ENCODE measurements around the gene LIN54. TPM values are rescaled to one million over a fixed set of nuclear protein-coding genes. Genes with fewer than 3 reads are reported as not detected.
A peak's percentile ranks its signal among the peaks of the same experiment; 100 is the strongest.
"Not testable (repeated sequence)": the region's sequence is repeated elsewhere in the genome, so short reads cannot be mapped to it uniquely, and the experiment has no call there.

LIN54 gene
- total RNA-seq: 10 to 100 TPM; 36.3 to 38.6 TPM

GRCh38 chr4:83010522-83011318 is at the start of gene LIN54:
LIN54 (minus strand) TSS chr4:83010823; CDS start chr4:82984844, 25,979 bp downstream.
- H3K27ac Mint-ChIP-seq: peak within 1 kb of the TSS; percentile 96
- H3K4me3 Mint-ChIP-seq: peak within 1 kb of the TSS; percentile 86
- H3K9me3 Mint-ChIP-seq (ENCODE audit: low read depth): no peaks in the 10 kb centered on the region
- DNase-seq (peak; percentile 93), ATAC-seq (peak; percentile 57)
- H3K36me3 Mint-ChIP-seq: peaks cover 11% of the 10 kb centered on the region
- no peaks in the 10 kb centered on the region for H3K27me3 Mint-ChIP-seq
- peaks cover 45% of the 10 kb centered on the region for H3K4me1 Mint-ChIP-seq
- CTCF ChIA-PET: interaction anchor here (0.6 to 3.1 kb wide), 14 partner anchors 9 to 271 kb away, joined by 3 to 13 read pairs (median 4); partner anchors contain the start of genes COPS4 and THAP9

GRCh38 chr4:83054928-83055327 is 44.3 kb upstream of the LIN54 start:
- Mint-ChIP-seq H3K36me3 (peaks cover 32% of the 10 kb centered on the region), H3K27ac (no peak overlapping the region)
- no peak for ATAC-seq

GRCh38 chr4:83048781-83049180 is 38.2 kb upstream of the LIN54 start:
- DNase-seq; H3K27me3 Mint-ChIP-seq; CTCF ChIA-PET; H3K4me1 Mint-ChIP-seq; H3K27ac Mint-ChIP-seq; H3K9me3 Mint-ChIP-seq (ENCODE audit: low read depth); ATAC-seq; H3K4me3 Mint-ChIP-seq: not testable (repeated sequence)
- peaks cover 22% of the 10 kb centered on the region for H3K36me3 Mint-ChIP-seq

More at GRCh38 chr4:83054928-83055327, 44.3 kb upstream of the LIN54 start:
- Mint-ChIP-seq H3K4me1 (peaks cover 2% of the 10 kb centered on the region), H3K27me3 (no peaks in the 10 kb centered on the region), H3K4me3 (no peak overlapping the region), H3K9me3 (ENCODE audit: low read depth) (no peaks in the 10 kb centered on the region)
- CTCF ChIA-PET: interaction anchor here (0.8 to 3.4 kb wide), 9 partner anchors 20 to 230 kb away, joined by 3 to 25 read pairs (median 4); partner anchors contain the start of gene COQ2
- no peak for DNase-seq

DNA sequence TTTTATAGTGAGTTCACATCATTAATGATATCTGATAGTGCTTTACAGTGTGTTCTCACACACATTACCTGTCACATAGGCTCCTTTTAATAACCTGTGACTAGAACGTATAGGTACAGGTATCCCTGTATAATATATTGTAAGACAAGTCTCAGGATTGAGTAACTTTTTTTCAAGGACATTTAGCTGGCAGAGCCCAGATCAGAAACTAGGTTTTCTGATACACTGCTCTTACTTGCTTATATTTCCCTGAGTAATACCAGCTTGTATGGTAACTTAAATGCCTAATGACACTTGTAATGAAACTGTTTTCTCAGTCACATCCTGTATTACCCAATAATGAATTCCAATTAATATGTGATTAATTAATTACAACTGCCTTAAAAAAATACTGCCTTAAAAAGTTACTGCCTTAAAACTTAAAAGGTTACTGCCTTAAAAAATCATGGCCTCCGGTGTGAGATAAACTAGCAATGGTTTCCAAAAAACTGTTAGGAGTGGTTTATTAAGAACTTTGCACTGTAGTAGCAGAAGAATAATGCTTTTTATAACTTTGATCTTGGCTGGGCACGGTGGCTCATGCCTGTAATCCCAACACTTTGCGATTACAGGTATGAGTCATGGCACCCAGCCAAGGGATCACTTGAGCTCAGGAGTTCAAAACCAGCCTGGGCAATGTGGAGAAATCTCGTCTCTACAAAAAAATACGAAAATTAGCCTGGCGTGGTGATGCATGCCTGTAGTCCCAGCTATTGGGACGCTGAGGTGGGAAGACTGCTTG is 36.3 kb upstream of the LIN54 start:
- ATAC-seq: no peak
- no peaks in the 10 kb centered on the region for H3K9me3 Mint-ChIP-seq (ENCODE audit: low read depth)
- no peak overlapping the region for H3K4me3 Mint-ChIP-seq
- DNase-seq: no peak
- peaks cover 17% of the 10 kb centered on the region for H3K36me3 Mint-ChIP-seq
- H3K27ac Mint-ChIP-seq: no peak overlapping the region
- CTCF ChIA-PET: interaction anchor here (0.7 to 1.7 kb wide), 6 partner anchors 10 to 237 kb away, joined by 3 to 5 read pairs (median 3); partner anchors contain the start of gene COPS4
- H3K27me3 Mint-ChIP-seq: no peaks in the 10 kb centered on the region
- peaks cover 7% of the 10 kb centered on the region for H3K4me1 Mint-ChIP-seq

DNA sequence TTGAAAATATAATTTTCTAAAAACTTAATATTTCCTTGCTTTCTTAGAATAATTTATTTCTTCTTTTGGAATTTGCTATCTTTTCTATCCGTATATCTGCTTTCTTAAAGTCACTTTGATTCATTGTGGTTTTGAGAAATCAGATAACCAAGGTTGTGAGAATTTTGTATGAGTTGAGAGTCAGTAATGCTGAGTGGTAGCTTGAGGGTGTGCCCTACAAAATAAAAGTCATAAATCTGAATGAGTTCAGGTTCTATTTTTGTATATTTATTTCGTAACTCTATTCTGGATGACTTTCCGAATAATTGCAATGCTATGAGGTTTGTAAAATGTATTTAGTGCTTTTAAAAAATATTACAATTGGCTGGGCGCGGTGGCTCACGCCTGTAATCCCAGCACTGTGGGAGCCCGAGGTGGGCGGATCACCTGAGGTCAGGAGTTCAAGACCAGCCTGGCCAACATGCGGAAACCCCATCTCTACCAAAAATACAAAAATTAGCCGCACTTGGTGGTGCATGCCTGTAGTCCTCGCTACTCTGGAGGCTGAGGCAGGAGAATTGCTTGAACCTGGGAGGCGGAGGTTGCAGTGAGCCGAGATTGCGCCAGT is 33.3 kb upstream of the LIN54 start:
- peaks cover 4% of the 10 kb centered on the region for H3K36me3 Mint-ChIP-seq
- ATAC-seq (no peak), DNase-seq (no peak)
- H3K27ac Mint-ChIP-seq: no peak overlapping the region
- peaks cover 7% of the 10 kb centered on the region for H3K4me1 Mint-ChIP-seq
- no peaks in the 10 kb centered on the region for H3K9me3 Mint-ChIP-seq (ENCODE audit: low read depth)
- H3K27me3 Mint-ChIP-seq: no peaks in the 10 kb centered on the region
- no peak overlapping the region for H3K4me3 Mint-ChIP-seq
- CTCF ChIA-PET: no interaction called here

DNA sequence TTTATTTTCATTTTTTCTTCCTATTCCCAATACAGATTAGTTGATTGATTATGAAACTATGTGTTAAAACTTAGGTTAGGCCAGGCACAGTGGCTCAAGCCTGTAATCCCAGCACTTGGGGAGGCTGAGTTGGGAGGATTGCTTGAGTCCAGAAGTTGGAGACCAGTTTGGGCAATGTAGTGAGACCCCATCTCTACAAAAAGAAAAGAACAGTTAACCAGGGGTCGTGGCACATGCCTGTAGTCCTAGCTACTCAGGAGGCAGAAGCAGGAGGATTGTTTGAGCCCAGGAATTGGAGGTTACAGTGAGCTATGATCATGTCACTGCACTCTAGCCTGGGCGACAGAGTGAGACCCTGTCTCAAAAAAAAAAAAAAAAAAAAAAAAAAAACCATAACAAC is 32.5 kb upstream of the LIN54 start:
- H3K9me3 Mint-ChIP-seq (ENCODE audit: low read depth); H3K36me3 Mint-ChIP-seq; ATAC-seq; CTCF ChIA-PET; H3K4me1 Mint-ChIP-seq; H3K27ac Mint-ChIP-seq; DNase-seq; H3K27me3 Mint-ChIP-seq; H3K4me3 Mint-ChIP-seq: not testable (repeated sequence)

GRCh38 chr4:83040269-83040668 is 29.6 kb upstream of the LIN54 start:
- Mint-ChIP-seq H3K36me3 (peaks cover 4% of the 10 kb centered on the region), H3K27ac (no peak overlapping the region), H3K4me1 (peaks cover 21% of the 10 kb centered on the region), H3K4me3 (no peak overlapping the region), H3K27me3 (no peaks in the 10 kb centered on the region), H3K9me3 (ENCODE audit: low read depth) (no peaks in the 10 kb centered on the region)
- ATAC-seq (no peak), DNase-seq (no peak)
- CTCF ChIA-PET: interaction anchor here (1.2 to 2.8 kb wide), 2 partner anchors 220 to 241 kb away, joined by 3 to 7 read pairs; no protein-coding TSS in a partner anchor

GRCh38 chr4:83036991-83037665 is 26.5 kb upstream of the LIN54 start:
- no peak for DNase-seq
- Mint-ChIP-seq H3K9me3 (ENCODE audit: low read depth) (no peaks in the 10 kb centered on the region), H3K4me3 (peak overlapping the region; percentile 3), H3K27ac (no peak overlapping the region), H3K27me3 (no peaks in the 10 kb centered on the region), H3K36me3 (peaks cover 2% of the 10 kb centered on the region), H3K4me1 (peaks cover 23% of the 10 kb centered on the region)
- no peak for ATAC-seq
- CTCF ChIA-PET: interaction anchor here (1.0 to 1.9 kb wide), 9 partner anchors 8 to 246 kb away, joined by 3 to 6 read pairs (median 4); no protein-coding TSS in a partner anchor

DNA sequence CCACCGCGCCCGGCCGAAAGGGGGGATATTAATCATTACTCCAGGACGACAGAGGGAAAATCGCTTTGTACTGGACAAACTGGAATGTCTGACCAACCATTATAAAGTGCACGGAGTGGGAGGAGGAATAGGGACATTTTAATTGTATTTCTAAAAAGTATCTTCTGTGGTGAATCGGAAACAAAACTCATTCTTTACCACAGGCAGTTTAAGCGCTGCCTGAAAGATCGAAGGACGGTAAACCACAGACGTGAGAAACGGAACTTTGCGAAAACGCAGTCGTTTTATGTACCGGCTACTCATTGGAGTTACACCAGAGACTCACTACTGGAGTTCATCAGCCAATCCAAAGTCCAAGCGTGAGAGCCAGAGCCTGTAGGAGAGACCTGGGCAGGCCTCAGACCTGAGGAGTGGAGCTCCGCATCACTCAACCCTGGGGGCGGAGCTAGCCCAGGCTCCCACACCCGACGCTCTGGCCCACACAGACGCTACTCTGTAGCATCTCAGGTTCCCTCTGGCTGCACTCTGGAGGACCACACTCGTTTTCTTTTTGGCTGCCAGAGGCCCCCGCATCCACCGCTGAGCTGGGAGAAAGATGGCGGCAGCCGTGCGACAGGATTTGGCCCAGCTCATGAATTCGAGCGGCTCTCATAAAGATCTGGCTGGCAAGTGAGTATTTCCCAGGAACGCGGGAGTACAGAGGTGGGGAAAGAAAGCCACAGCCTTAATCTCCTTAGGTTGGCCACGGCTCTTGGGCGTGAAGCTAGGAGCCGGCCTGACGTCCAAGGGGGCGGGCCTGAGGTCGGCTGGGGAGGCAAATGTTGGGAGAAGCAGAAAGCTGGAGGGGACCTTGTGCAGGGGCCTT is 24.2 kb upstream of the LIN54 start, which contains the start of gene COPS4:
Gene COPS4, plus strand, starts transcription at position 554 of the 865 bp plus-strand sequence. Its CDS starts 42 bp downstream, at position 596.
- DNase-seq: peak; percentile 99
- H3K9me3 Mint-ChIP-seq (ENCODE audit: low read depth): no peaks in the 10 kb centered on the region
- CTCF ChIA-PET: interaction anchor here (0.7 to 1.4 kb wide), 26 partner anchors 10 to 355 kb away, joined by 3 to 11 read pairs (median 4); partner anchors contain the start of genes COQ2 and LIN54
- H3K4me3 Mint-ChIP-seq: peak within 1 kb of the TSS; percentile 88
- peak; percentile 98 for ATAC-seq
- H3K36me3 Mint-ChIP-seq: no peaks in the 10 kb centered on the region
- peaks cover 2% of the 10 kb centered on the region for H3K27me3 Mint-ChIP-seq
- H3K27ac Mint-ChIP-seq: peak within 1 kb of the TSS; percentile 100
- peaks cover 23% of the 10 kb centered on the region for H3K4me1 Mint-ChIP-seq

DNA sequence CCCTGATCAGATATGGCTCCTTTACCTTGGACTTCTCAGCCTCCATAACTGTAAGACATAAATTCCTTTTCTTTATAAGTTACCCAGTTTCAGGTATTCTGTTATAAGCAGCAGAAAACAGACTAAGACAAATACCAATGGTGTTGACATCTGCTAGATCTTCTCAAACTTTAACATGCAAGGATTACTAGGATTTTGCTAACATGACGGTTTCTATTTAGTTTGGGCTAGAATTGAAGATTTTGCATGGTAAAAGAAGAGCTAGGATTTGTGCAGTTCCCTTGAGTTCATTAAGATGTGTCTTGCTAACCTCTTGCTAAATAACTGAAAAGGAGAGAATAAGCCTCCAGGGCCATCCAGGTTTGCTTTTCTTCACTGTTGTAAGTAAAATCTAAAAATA is 19.1 kb upstream of the LIN54 start:
- no peak overlapping the region for H3K27ac Mint-ChIP-seq
- H3K36me3 Mint-ChIP-seq: peaks cover 1% of the 10 kb centered on the region
- H3K27me3 Mint-ChIP-seq: peaks cover 25% of the 10 kb centered on the region
- no peak overlapping the region for H3K4me3 Mint-ChIP-seq
- CTCF ChIA-PET: no interaction called here
- ATAC-seq (no peak), DNase-seq (no peak)
- H3K9me3 Mint-ChIP-seq (ENCODE audit: low read depth): peaks cover 5% of the 10 kb centered on the region
- H3K4me1 Mint-ChIP-seq: peaks cover 7% of the 10 kb centered on the region

- Mint-ChIP-seq H3K27ac (no peak overlapping the region), H3K9me3 (ENCODE audit: low read depth) (peaks cover 5% of the 10 kb centered on the region), H3K27me3 (peaks cover 25% of the 10 kb centered on the region), H3K4me3 (no peak overlapping the region), H3K36me3 (peaks cover 5% of the 10 kb centered on the region), H3K4me1 (peaks cover 4% of the 10 kb centered on the region)
- CTCF ChIA-PET: no interaction called here
- DNase-seq: no peak
- no peak for ATAC-seq
These were observed 18.4 kb upstream of the LIN54 start for GRCh38 chr4:83028976-83029375.

DNA sequence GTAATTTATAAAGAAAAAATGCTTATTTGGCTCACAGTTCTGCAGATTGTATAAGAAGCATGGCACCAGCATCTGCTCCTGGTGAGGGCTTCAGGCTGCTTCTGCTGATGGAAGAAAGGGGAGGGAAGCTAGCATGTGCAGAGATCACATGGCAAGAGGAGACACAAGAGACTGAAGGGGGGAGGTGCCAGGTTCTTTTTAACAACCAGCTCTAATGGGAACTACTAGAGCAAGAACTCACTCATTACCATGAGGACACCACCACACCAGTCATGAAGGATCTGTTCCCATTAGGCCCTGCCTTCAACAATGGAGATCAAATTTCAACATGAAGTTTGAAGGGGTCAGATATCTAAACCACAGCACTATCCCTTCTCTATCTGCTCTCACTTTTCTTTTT is 14.9 kb upstream of the LIN54 start:
- DNase-seq: no peak
- H3K27ac Mint-ChIP-seq: no peak overlapping the region
- no peak for ATAC-seq
- H3K27me3 Mint-ChIP-seq: peaks cover 26% of the 10 kb centered on the region
- CTCF ChIA-PET: no interaction called here
- H3K4me1 Mint-ChIP-seq: peaks cover 2% of the 10 kb centered on the region
- H3K36me3 Mint-ChIP-seq: peaks cover 12% of the 10 kb centered on the region
- H3K9me3 Mint-ChIP-seq (ENCODE audit: low read depth): peaks cover 5% of the 10 kb centered on the region
- H3K4me3 Mint-ChIP-seq: no peak overlapping the region

Measured in activated CD8-positive, alpha-beta memory T cell treated with anti-CD3 and anti-CD28 coated beads, Interleukin-2, amount 10 ng/mL, durations not matched to agents 7 days and 5 days (primary cell).